ENCODE results near the gene GALNT18.

Gene GALNT18

GRCh38 chr11:11491589-11491988 lies 130.2 kb downstream of the GALNT18 start:
- DNase-seq: no peak

- no peak for DNase-seq
Measured at GRCh38 chr11:11491014-11491413, 130.8 kb downstream of the GALNT18 start.

GRCh38 chr11:11486423-11486822 lies 135.4 kb downstream of the GALNT18 start:
- no peak for DNase-seq

GRCh38 chr11:11486002-11486401 lies 135.8 kb downstream of the GALNT18 start:
- DNase-seq: no peak

GRCh38 chr11:11483627-11484026 lies 138.2 kb downstream of the GALNT18 start:
- DNase-seq: no peak

- DNase-seq: no peak
Measured at GRCh38 chr11:11482730-11483129, 139.1 kb downstream of the GALNT18 start.

GRCh38 chr11:11481371-11481770 lies 140.4 kb downstream of the GALNT18 start:
- DNase-seq: no peak

GRCh38 chr11:11480971-11481370 lies 140.8 kb downstream of the GALNT18 start:
- DNase-seq: no peak

- DNase-seq: no peak
Measured at GRCh38 chr11:11478687-11479086, 143.1 kb downstream of the GALNT18 start.

- DNase-seq: no peak
Measured at GRCh38 chr11:11477695-11478420, 143.9 kb downstream of the GALNT18 start.

GRCh38 chr11:11476971-11477645 lies 144.7 kb downstream of the GALNT18 start:
- no peak for DNase-seq

GRCh38 chr11:11476499-11476898 lies 145.3 kb downstream of the GALNT18 start:
- DNase-seq: no peak

GRCh38 chr11:11472106-11472505 lies 149.7 kb downstream of the GALNT18 start:
- DNase-seq: no peak

- no peak for DNase-seq
Measured at GRCh38 chr11:11471201-11471600, 150.6 kb downstream of the GALNT18 start.

GRCh38 chr11:11468954-11469353 lies 152.9 kb downstream of the GALNT18 start:
- DNase-seq: no peak

- no peak for DNase-seq
Measured at GRCh38 chr11:11467312-11467711, 154.5 kb downstream of the GALNT18 start.

GRCh38 chr11:11464555-11464954 lies 157.2 kb downstream of the GALNT18 start:
- no peak for DNase-seq

- peak; percentile 13 for DNase-seq
Measured at GRCh38 chr11:11463405-11463804, 158.4 kb downstream of the GALNT18 start.

- no peak for DNase-seq
Measured at GRCh38 chr11:11461473-11461872, 160.3 kb downstream of the GALNT18 start.

- no peak for DNase-seq
Measured at GRCh38 chr11:11459578-11459977, 162.2 kb downstream of the GALNT18 start.

GRCh38 chr11:11458485-11458884 lies 163.3 kb downstream of the GALNT18 start:
- no peak for DNase-seq

- no peak for DNase-seq
Measured at GRCh38 chr11:11458001-11458400, 163.8 kb downstream of the GALNT18 start.

- DNase-seq: no peak
Measured at GRCh38 chr11:11456866-11457265, 164.9 kb downstream of the GALNT18 start.

- DNase-seq: no peak
Measured at GRCh38 chr11:11454671-11455223, 167.1 kb downstream of the GALNT18 start.
